HFFc6 (cell line): ENCODE results near the gene NANOGP8. TPM values are rescaled to one million over a fixed set of nuclear protein-coding genes. Genes with fewer than 3 reads are reported as not detected.

Source experiments
- DNase-seq: peaks from one replicate; pipeline ENCODE4 v3.0.0-alpha.2; 2018
- H3K27ac Mint-ChIP-seq: 2 replicates; pipeline ENCODE4 v1.8.0; 2020; ENCODE audit warnings: mild to moderate bottlenecking, mixed read lengths
- H3K27me3 Mint-ChIP-seq: 2 replicates; pipeline ENCODE4 v1.8.0; 2021; ENCODE audit warnings: mild to moderate bottlenecking, moderate library complexity, mixed read lengths; ENCODE audit not compliant: insufficient read depth
- H3K36me3 Mint-ChIP-seq: 2 replicates; pipeline ENCODE4 v1.8.0; 2021; ENCODE audit warnings: low read depth, mixed read lengths
- H3K4me1 Mint-ChIP-seq: 2 replicates; pipeline ENCODE4 v1.8.0; 2020; ENCODE audit warnings: low read depth, mixed read lengths
- H3K4me3 Mint-ChIP-seq: 2 replicates; pipeline ENCODE4 v1.8.0; 2020; ENCODE audit warnings: mild to moderate bottlenecking, moderate library complexity, mixed read lengths
- H3K9me3 Mint-ChIP-seq: 2 replicates; pipeline ENCODE4 v1.8.0; 2020; ENCODE audit warnings: mild to moderate bottlenecking, mixed read lengths
- CTCF ChIP-seq: fragments of 200-600 bp; sonication (generic); IDR thresholded peaks from 2 replicates; pipeline ENCODE4 v1.5.0; 2021; ENCODE audit warnings: antibody characterized with exemption, mild to moderate bottlenecking
- total RNA-seq, 6 experiments: library from RNA; stranded (reverse); fragmentation: NEBNext Ultra II Directional; extraction: Animal tissue kit (Norgen Biotek cat#: 25700); gene quantifications; 2 replicates in 1 of 6; 3 replicates in 5 of 6; pipeline ENCODE4 v1.2.3, GENCODE V29; 2021

Gene NANOGP8
- total RNA-seq, 6 experiments from 2014 or later: not detected

DNA sequence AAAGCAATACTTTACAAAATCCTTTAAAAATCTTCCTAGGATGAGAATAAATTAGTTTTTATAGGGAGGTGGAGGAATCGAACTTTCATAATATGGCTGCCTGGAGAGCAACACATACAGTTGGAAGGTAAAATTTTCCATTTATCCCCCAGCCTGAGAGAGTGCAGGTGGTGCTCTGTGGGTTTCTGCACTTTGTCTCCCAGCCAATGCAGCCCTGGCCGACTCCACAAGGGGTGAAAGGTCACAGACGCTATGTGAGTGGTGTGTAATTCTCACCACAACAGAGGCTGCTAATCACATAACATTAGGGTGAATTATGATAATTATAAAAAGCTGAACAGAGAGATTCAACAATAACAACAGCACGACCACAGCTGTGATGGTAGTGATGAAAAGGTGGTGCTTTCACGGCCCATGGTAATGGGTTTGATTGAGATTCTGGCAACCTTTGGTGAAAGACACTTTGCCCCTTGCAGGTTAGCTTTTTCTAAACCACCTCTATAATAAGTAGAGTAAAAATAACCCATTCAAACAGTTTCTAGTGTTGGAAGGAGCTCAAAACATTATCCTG lies 30.1 kb upstream of the NANOGP8 start:
- Mint-ChIP-seq H3K4me1 (no peaks in the 10 kb centered on the region), H3K9me3 (no peaks in the 10 kb centered on the region), H3K4me3 (no peak overlapping the region), H3K27me3 (peaks cover 3% of the 10 kb centered on the region; the same call in 1 of the 2 replicates), H3K27ac (no peak overlapping the region), H3K36me3 (no peaks in the 10 kb centered on the region)
- no peak for TF ChIP-seq CTCF
- DNase-seq: no peak

GRCh38 chr15:35112346-35112745 lies 27.3 kb upstream of the NANOGP8 start:
- H3K9me3 Mint-ChIP-seq: no peaks in the 10 kb centered on the region
- H3K4me3 Mint-ChIP-seq: no peak overlapping the region
- no peak for DNase-seq
- H3K4me1 Mint-ChIP-seq: no peaks in the 10 kb centered on the region
- no peaks in the 10 kb centered on the region for H3K36me3 Mint-ChIP-seq
- no peak for TF ChIP-seq CTCF
- peaks cover 3% of the 10 kb centered on the region; the same call in 1 of the 2 replicates for H3K27me3 Mint-ChIP-seq
- no peak overlapping the region for H3K27ac Mint-ChIP-seq

GRCh38 chr15:35111861-35112260 lies 26.8 kb upstream of the NANOGP8 start:
- Mint-ChIP-seq H3K4me1 (no peaks in the 10 kb centered on the region), H3K9me3 (no peaks in the 10 kb centered on the region), H3K27me3 (peaks cover 3% of the 10 kb centered on the region; the same call in 1 of the 2 replicates), H3K4me3 (no peak overlapping the region), H3K36me3 (no peaks in the 10 kb centered on the region), H3K27ac (no peak overlapping the region)
- TF ChIP-seq CTCF: no peak
- no peak for DNase-seq

GRCh38 chr15:35108453-35108852 lies 23.4 kb upstream of the NANOGP8 start:
- H3K27me3 Mint-ChIP-seq: peaks cover 5% of the 10 kb centered on the region; the same call in 1 of the 2 replicates
- H3K4me3 Mint-ChIP-seq: no peak overlapping the region
- no peaks in the 10 kb centered on the region for H3K9me3 Mint-ChIP-seq
- no peak for DNase-seq
- H3K4me1 Mint-ChIP-seq: no peaks in the 10 kb centered on the region
- H3K36me3 Mint-ChIP-seq: no peaks in the 10 kb centered on the region
- TF ChIP-seq CTCF: no peak
- no peak overlapping the region for H3K27ac Mint-ChIP-seq

DNA sequence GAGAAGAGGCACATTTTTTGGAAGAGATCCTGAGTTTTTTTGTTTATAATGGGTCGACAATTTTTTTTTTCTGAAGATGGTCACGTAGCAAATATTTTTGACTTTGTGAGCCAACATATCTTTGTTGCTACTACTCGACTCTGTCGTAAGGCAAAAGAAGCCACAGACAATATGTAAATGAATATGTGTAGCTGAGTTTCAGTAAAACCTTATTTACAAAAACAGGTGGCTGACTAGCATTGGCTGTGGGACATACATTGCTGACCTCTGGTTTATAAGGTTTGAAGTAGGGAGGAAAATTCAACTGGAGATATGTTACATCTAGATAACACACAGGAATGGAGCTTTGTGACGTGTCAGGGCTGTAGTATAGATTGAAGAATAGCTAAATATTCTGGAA lies 22.5 kb upstream of the NANOGP8 start:
- Mint-ChIP-seq H3K4me3 (no peak overlapping the region), H3K9me3 (no peaks in the 10 kb centered on the region), H3K4me1 (no peaks in the 10 kb centered on the region), H3K27ac (no peak overlapping the region), H3K27me3 (peaks cover 2% of the 10 kb centered on the region; the same call in 1 of the 2 replicates), H3K36me3 (no peaks in the 10 kb centered on the region)
- DNase-seq: no peak
- no peak for TF ChIP-seq CTCF
